Activated CD4-positive, alpha-beta memory T cell treated with anti-CD3 and anti-CD28 coated beads, Interleukin-2, amount 10 ng/mL, durations not matched to agents 7 days and 5 days (primary cell): ENCODE measurements around the gene YOD1. TPM values are rescaled to one million over a fixed set of nuclear protein-coding genes. Genes with fewer than 3 reads are reported as not detected.

Experiments used
- CTCF ChIA-PET: fragments of 350-600 bp; sonication (Branson Sonifier 250); formaldehyde crosslinking; loops from one replicate; lab custom pipeline; 2021; ENCODE audit warnings: antibody characterized with exemption, inconsistent platforms; lab: Charles Lee
- POLR2A ChIA-PET: fragments of 350-600 bp; sonication (Branson Sonifier 250); formaldehyde crosslinking; loops from one replicate; lab custom pipeline; 2021; ENCODE audit warnings: antibody characterized with exemption; lab: Charles Lee
- DNase-seq: peaks from one replicate; pipeline ENCODE4 v3.0.0-alpha.2; 2020
- H3K27ac Mint-ChIP-seq: one replicate; pipeline ENCODE4 v1.8.0; 2021; ENCODE audit warnings: mild to moderate bottlenecking, mixed read lengths
- H3K27me3 Mint-ChIP-seq: one replicate; pipeline ENCODE4 v1.8.0; 2021; ENCODE audit warnings: mixed read lengths
- H3K36me3 Mint-ChIP-seq: one replicate; pipeline ENCODE4 v1.8.0; 2021; ENCODE audit warnings: low read depth, mixed read lengths
- H3K4me1 Mint-ChIP-seq: one replicate; pipeline ENCODE4 v1.8.0; 2021; ENCODE audit warnings: mixed read lengths
- H3K4me3 Mint-ChIP-seq: one replicate; pipeline ENCODE4 v1.8.0; 2021; ENCODE audit warnings: mild to moderate bottlenecking, mixed read lengths
- H3K9me3 Mint-ChIP-seq: one replicate; pipeline ENCODE4 v1.8.0; 2021; ENCODE audit warnings: mixed read lengths
- total RNA-seq, 2 experiments: library from RNA; stranded (reverse); gene quantifications; one replicate each; pipeline ENCODE4 v1.2.3, GENCODE V29; 2021

The YOD1 gene
- total RNA-seq, 2 experiments from 2014 or later = 9.1 to 9.4 TPM

DNA sequence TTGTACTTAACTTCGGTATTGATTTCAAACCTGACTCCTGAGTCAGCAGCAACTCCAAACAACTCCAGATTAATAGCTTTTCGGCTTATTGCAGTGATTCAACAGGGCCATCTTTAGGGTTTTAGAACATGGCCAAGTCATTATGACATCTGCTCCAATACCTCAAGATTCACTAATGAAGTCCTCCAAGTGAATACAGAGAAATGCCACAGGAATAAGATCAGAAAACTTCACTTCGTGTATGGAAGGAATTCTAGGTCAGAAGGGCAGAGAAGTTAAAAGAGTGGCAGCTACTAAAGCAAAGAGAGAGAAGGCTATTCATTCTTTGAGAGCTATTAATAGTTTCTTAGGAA, 10.9 kb downstream of the YOD1 start:
- H3K4me1 Mint-ChIP-seq = peaks cover 2% of the 10 kb centered on the region
- no peak overlapping the region for H3K27ac Mint-ChIP-seq
- DNase-seq = no peak
- no peaks in the 10 kb centered on the region for H3K9me3 Mint-ChIP-seq
- no peak overlapping the region for H3K4me3 Mint-ChIP-seq
- H3K27me3 Mint-ChIP-seq = peaks cover 5% of the 10 kb centered on the region
- POLR2A ChIA-PET = interaction anchor here (0.8 kb wide), 1 partner anchor 13 kb away, joined by 3 read pairs; the partner anchor contains the start of gene PFKFB2
- H3K36me3 Mint-ChIP-seq = peaks cover 9% of the 10 kb centered on the region
- CTCF ChIA-PET = interaction anchor here (1.0 kb wide), 1 partner anchor 10 kb away, joined by 4 read pairs; no protein-coding TSS in a partner anchor

DNA sequence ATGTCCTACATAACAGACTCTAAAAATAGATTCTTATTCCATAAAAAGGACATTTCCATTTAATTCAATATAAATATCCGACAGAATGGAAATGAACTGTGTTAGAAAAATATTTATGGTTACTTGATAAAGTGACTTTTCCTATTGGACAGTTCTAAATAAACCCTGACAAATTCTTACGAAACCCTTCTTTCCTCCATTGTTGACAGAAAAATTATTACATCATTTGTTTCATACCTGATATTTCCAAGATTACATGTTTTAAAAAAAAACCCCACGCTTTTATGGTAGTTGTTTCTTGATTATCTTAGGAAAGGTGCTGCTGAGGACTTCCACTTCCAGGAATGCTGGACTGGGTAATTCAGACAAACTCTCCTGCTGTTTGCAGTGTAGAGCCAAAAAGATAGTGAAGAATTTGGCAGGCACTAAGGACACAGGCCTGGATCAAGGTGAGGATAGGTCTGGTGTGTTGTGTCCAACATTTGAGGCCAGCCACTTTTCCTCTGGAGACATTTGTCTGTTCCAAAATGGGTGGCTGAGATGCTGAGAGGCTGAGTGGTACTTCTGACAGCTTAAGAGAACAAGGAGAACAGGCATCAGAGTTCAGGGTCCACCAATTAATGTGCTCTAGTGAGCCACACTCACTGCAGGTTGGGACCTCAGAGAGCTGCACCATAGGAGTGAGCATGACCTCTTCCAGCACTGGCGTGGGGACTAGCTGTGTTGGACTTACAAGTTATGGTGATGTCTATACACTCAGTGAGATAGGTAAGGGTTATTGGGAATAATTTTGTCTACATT, 11.4 kb downstream of the YOD1 start:
- Mint-ChIP-seq H3K4me3 (no peak overlapping the region), H3K4me1 (no peaks in the 10 kb centered on the region), H3K27ac (no peak overlapping the region), H3K27me3 (peaks cover 7% of the 10 kb centered on the region), H3K36me3 (peaks cover 6% of the 10 kb centered on the region), H3K9me3 (no peaks in the 10 kb centered on the region)
- no peak for DNase-seq
- CTCF ChIA-PET = no interaction called here
- POLR2A ChIA-PET = interaction anchor here (0.8 kb wide), 1 partner anchor 13 kb away, joined by 3 read pairs; the partner anchor contains the start of gene PFKFB2

DNA sequence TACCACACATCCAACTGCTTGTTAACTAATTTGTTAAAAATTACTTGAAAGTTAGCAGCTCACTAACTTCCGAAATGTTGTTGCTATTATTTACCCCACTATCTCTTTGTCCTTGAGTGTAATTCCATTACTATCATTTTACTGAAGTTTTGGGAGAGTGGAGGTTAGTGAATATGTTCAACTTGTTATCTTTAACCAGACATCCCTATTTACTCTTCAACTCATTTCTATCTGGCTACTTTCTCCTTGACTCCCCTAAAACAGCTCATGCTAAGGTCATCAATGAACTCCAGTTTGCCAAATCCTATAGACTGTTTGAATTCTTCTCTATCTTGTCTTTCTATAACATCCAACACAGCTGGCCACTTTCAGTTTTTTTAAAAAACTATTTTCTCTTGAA, 14.1 kb downstream of the YOD1 start:
- Mint-ChIP-seq H3K36me3 (peaks cover under 1% of the 10 kb centered on the region), H3K4me1 (peaks cover 3% of the 10 kb centered on the region), H3K4me3 (no peak overlapping the region), H3K27ac (no peak overlapping the region), H3K27me3 (peaks cover 28% of the 10 kb centered on the region), H3K9me3 (no peaks in the 10 kb centered on the region)
- CTCF ChIA-PET = interaction anchor here (1.0 to 2.9 kb wide), 2 partner anchors 13 to 33 kb away, joined by 4 to 11 read pairs; no protein-coding TSS in a partner anchor
- POLR2A ChIA-PET = no interaction called here
- no peak for DNase-seq

DNA sequence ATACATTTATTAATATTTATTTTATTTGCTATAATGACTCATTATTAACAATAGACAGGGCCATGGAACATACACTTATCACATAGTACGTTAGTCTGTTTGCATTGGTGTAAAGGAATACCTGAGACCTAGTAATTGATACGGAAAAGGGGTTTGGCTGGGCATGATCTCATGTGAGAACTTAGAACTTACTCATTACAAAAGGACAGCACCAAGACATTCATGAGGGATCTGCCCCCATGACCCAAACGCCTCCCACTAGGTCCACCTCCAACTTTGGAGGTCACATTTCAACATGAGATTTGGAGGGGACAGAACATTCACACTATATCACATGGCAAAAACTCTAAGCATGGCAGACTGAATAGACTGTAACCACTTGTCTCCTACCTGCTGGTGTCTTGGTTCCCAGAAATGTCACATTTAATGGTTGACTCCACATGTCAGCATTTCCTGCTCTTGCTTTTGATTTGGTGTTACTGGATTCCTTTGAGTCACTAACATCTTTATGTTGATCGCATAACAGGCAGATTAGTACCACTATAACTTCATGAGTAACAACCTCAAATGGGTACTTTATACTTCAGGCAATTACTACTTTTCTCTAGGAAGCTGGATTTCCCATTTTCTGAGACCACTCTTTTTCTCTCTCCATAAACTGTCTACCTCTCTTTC, 15.0 kb downstream of the YOD1 start:
- DNase-seq = no peak
- H3K36me3 Mint-ChIP-seq = no peaks in the 10 kb centered on the region
- no peak overlapping the region for H3K27ac Mint-ChIP-seq
- peaks cover 3% of the 10 kb centered on the region for H3K4me1 Mint-ChIP-seq
- POLR2A ChIA-PET = no interaction called here
- H3K9me3 Mint-ChIP-seq = no peaks in the 10 kb centered on the region
- no peak overlapping the region for H3K4me3 Mint-ChIP-seq
- H3K27me3 Mint-ChIP-seq = peaks cover 37% of the 10 kb centered on the region
- CTCF ChIA-PET = interaction anchor here (1.0 to 2.9 kb wide), 2 partner anchors 14 to 32 kb away, joined by 4 to 11 read pairs; no protein-coding TSS in a partner anchor

DNA sequence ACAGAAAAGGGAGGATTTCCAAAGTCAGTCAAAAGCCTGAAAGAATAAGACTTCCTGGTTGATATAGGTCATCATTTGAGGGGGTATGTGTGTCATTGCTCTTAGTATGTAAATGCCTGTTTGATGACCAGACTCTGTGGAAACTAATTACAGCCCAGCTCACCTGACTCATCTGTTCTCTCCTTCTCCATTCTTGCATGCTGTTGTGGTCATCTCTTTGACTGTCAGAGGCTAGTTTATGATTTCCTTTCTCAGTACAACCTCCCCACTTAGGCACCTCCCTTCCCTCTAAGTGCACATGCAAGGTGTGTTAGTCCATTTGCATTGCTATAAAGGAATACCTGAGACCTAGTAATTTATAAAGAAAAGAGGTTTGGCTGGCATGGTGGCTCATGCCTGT, 16.0 kb downstream of the YOD1 start:
- Mint-ChIP-seq H3K4me1 (peaks cover 3% of the 10 kb centered on the region), H3K27me3 (peaks cover 45% of the 10 kb centered on the region)

DNA sequence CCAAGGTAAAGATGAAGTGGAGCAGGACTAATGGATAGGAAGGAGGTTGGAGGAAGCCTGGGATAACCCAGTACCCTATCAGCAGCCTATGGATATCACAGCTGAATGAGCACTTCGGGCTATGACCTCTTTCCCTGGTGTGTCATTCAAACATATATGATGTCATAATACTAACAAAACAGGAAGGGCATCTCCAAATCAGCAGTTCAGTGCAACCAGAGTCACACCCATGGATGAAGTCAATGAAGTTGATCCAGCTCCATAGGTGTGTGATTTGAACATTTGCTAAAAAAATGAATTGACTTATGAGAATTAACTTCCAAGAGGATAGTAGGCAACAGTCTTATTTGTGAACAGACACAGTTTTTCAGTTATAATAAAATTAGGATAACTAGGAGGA, 16.8 kb downstream of the YOD1 start:
- CTCF ChIA-PET = interaction anchor here (1.8 to 2.0 kb wide), 2 partner anchors 30 to 122 kb away, joined by 5 to 6 read pairs; no protein-coding TSS in a partner anchor

More for the DNA sequence above, 16.0 kb downstream of the YOD1 start:
- POLR2A ChIA-PET = no interaction called here
- Mint-ChIP-seq H3K4me3 (no peak overlapping the region), H3K27ac (no peak overlapping the region), H3K36me3 (no peaks in the 10 kb centered on the region), H3K9me3 (no peaks in the 10 kb centered on the region)
- no peak for DNase-seq
- CTCF ChIA-PET = no interaction called here

DNA sequence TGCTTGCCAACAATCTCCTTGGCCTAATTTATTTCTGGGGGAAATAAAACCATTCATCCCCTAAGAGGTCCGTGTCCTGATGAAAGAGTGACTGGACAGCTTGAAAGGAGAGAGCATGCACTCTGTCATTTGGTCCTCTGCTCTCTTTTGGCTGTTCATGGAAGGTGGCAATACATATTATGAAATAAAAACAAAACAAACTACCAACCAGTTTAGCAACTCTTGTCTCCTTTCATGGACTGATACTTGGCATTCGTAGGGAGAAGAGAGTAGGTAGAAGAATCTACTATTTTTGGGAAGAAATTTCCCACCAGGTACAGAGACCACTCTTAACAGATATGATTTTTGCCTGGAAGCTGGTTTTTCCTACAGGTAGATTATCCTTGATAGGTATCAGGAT, 17.7 kb downstream of the YOD1 start:
- DNase-seq = no peak
- CTCF ChIA-PET = interaction anchor here (1.8 to 2.0 kb wide), 2 partner anchors 29 to 121 kb away, joined by 5 to 6 read pairs; no protein-coding TSS in a partner anchor

More for the DNA sequence above, 16.8 kb downstream of the YOD1 start:
- H3K36me3 Mint-ChIP-seq = no peaks in the 10 kb centered on the region
- H3K4me3 Mint-ChIP-seq = no peak overlapping the region
- H3K4me1 Mint-ChIP-seq = peaks cover 3% of the 10 kb centered on the region
- POLR2A ChIA-PET = no interaction called here
- H3K27ac Mint-ChIP-seq = no peak overlapping the region
- DNase-seq = no peak
- no peaks in the 10 kb centered on the region for H3K9me3 Mint-ChIP-seq
- peaks cover 49% of the 10 kb centered on the region for H3K27me3 Mint-ChIP-seq

DNA sequence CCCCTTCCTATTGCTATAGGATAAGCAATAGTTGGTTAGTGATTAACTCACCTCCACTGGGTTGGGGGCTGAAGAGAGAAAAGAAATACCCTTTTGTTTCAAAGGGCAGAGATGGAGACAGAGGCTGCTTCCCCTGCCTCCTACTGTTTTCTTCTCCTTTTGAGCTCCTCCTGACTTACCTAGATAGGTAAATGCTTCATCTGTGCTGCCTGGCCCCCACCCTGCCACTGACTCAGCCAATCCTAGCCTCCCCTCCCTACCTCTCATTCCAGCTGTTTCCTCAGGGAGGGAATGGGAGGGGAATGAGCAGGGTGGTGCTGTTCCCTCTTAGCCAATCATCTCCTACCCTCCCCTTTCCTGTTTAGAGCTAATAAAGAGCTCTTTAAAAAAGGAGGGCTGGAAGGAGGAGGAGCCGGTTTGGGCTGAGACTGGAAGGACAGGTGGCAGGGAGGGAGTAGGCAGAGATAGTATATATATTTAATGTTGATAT, 18.4 kb downstream of the YOD1 start, which contains the start of gene C1orf116:
Gene C1orf116, minus strand, starts transcription at position 229 of the 490 bp plus-strand sequence. CDS start 5,158 bp downstream, outside the sequence.
- ChIA-PET POLR2A (no interaction called here), CTCF (interaction anchor here (1.1 to 3.5 kb wide), 4 partner anchors 17 to 120 kb away, joined by 3 to 10 read pairs (median 6); no protein-coding TSS in a partner anchor)
- Mint-ChIP-seq H3K27me3 (peaks cover 60% of the 10 kb centered on the region), H3K4me3 (no peak within 1 kb of the TSS), H3K9me3 (no peaks in the 10 kb centered on the region), H3K27ac (no peak within 1 kb of the TSS), H3K4me1 (peaks cover 3% of the 10 kb centered on the region), H3K36me3 (no peaks in the 10 kb centered on the region)
- DNase-seq = no peak

More for the DNA sequence above, 17.7 kb downstream of the YOD1 start:
- H3K9me3 Mint-ChIP-seq = no peaks in the 10 kb centered on the region
- H3K4me3 Mint-ChIP-seq = no peak overlapping the region
- POLR2A ChIA-PET = no interaction called here
- H3K27me3 Mint-ChIP-seq = peaks cover 58% of the 10 kb centered on the region
- peaks cover 3% of the 10 kb centered on the region for H3K4me1 Mint-ChIP-seq
- no peaks in the 10 kb centered on the region for H3K36me3 Mint-ChIP-seq
- H3K27ac Mint-ChIP-seq = no peak overlapping the region

DNA sequence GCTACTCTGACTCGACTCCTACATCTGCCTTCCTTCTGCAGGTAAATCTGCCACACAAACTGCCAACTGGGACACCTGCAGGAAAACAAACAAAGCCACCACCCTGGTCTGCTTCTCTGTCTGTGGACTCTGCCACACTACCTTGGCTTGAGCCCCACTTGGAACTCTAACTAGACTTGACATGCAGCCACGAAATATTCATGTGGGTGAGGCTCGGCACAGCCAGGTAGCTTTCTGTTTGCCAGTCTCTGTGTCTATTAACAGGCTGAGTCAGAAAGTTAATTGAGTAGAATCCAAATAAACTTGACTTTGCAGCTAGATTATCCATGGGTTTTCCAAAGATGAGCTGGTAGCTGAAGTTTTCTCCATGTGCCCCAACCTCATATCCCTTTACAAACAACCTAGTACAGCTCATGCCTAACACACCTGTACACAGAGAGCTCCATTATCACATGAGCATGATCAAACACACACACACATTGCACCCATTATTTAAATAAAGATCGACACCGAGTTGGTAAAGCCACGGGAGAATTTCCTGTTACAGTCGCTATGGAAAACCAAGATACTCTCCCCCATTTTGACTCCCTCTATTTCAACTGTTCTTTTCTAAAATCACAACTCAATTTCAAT, 19.3 kb downstream of the YOD1 start:
- Mint-ChIP-seq H3K27ac (no peak overlapping the region), H3K4me3 (no peak overlapping the region), H3K27me3 (peaks cover 67% of the 10 kb centered on the region), H3K36me3 (no peaks in the 10 kb centered on the region), H3K4me1 (peaks cover 3% of the 10 kb centered on the region), H3K9me3 (no peaks in the 10 kb centered on the region)
- ChIA-PET POLR2A (interaction anchor here (0.6 kb wide), 1 partner anchor 192 kb away, joined by 3 read pairs; no protein-coding TSS in a partner anchor), CTCF (interaction anchor here (1.1 to 3.5 kb wide), 3 partner anchors 18 to 120 kb away, joined by 3 to 10 read pairs (median 5); no protein-coding TSS in a partner anchor)
- no peak for DNase-seq

DNA sequence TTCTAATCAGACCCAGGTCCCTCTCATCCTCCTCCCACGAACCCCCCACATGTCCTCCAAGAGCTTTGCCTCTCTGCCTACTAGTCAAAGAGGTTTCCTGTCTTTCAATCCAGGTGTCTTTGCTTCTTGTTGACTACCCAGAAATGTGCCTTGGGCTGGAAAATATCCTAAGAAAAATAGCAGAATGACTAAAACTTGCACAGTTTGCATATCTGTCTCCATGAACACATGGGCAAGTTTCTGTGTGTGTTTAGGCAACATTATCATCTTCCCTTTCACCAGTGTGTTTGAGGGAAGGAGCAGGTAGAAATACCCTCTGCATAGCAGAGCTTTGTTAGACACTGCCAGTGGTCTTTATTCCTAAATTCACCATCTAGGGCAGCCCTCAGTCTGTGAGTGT, 20.0 kb downstream of the YOD1 start:
- no peak overlapping the region for H3K4me3 Mint-ChIP-seq
- no peak overlapping the region for H3K27ac Mint-ChIP-seq
- H3K9me3 Mint-ChIP-seq = no peaks in the 10 kb centered on the region
- H3K4me1 Mint-ChIP-seq = peaks cover 3% of the 10 kb centered on the region
- POLR2A ChIA-PET = no interaction called here
- DNase-seq = no peak
- CTCF ChIA-PET = interaction anchor here (3.5 kb wide), 1 partner anchor 19 kb away, joined by 10 read pairs; no protein-coding TSS in a partner anchor
- no peaks in the 10 kb centered on the region for H3K36me3 Mint-ChIP-seq
- H3K27me3 Mint-ChIP-seq = peaks cover 67% of the 10 kb centered on the region

DNA sequence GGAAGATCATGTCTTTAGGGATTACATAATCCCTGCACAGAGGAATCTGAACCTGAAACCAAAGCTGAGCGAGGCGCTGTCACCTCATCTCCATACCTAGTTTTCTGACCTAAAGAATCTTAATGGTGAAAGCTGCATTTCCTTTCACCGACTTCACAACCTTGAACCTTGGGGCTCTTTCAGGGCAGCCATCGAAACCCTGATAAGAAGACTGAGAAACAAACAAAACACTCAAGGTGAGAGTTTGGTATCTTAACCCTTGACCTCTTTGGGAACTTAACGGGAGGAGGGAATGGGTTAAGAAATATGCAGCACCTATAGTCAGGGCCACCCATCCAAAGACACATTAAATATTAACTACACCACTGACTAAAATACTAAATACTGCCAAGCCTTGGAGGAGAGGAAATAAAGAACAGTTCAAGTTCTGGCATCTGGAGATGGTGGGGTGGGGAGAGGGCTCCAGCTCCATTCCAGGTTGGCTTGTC, 20.4 kb downstream of the YOD1 start:
- Mint-ChIP-seq H3K36me3 (no peaks in the 10 kb centered on the region), H3K27me3 (peaks cover 69% of the 10 kb centered on the region), H3K9me3 (no peaks in the 10 kb centered on the region), H3K4me1 (peaks cover 3% of the 10 kb centered on the region), H3K27ac (no peak overlapping the region), H3K4me3 (no peak overlapping the region)
- DNase-seq = no peak
- CTCF ChIA-PET = interaction anchor here (3.5 kb wide), 1 partner anchor 19 kb away, joined by 10 read pairs; no protein-coding TSS in a partner anchor
- POLR2A ChIA-PET = no interaction called here
